HG03469 (cell line): ENCODE data around the gene TSR3.
A peak's percentile ranks its signal among the peaks of the same experiment; 100 is the strongest.

ENCODE experiments used
- ATAC-seq: cut with Tn5 transposase; IDR thresholded peaks from one replicate; pipeline ENCODE4 v1.9.1; 2021; ENCODE audit warnings: mild to moderate bottlenecking, moderate library complexity, moderate number of reproducible peaks; ENCODE audit not compliant: unreplicated experiment

The TSR3 gene

GRCh38 chr16:1355591-1355990 is 3.9 kb upstream of the TSR3 start:
- no peak for ATAC-seq

- no peak for ATAC-seq
Observed at GRCh38 chr16:1354815-1355540, 3.3 kb upstream of the TSR3 start.

GRCh38 chr16:1351215-1351581 is 480 bp downstream of the TSR3 start:
- ATAC-seq: no peak

GRCh38 chr16:1350691-1351090 is 987 bp downstream of the TSR3 start:
- ATAC-seq: no peak

GRCh38 chr16:1349951-1350350 is 1.7 kb downstream of the TSR3 start:
- no peak for ATAC-seq

- ATAC-seq: no peak
Observed at GRCh38 chr16:1349351-1349750, 2.3 kb downstream of the TSR3 start.

GRCh38 chr16:1348926-1349325 is 2.8 kb downstream of the TSR3 start:
- no peak for ATAC-seq

- ATAC-seq: no peak
Observed at GRCh38 chr16:1348441-1348840, 3.2 kb downstream of the TSR3 start.

GRCh38 chr16:1347962-1348361 is 3.7 kb downstream of the TSR3 start:
- no peak for ATAC-seq

- no peak for ATAC-seq
Observed at GRCh38 chr16:1347286-1347855, 4.3 kb downstream of the TSR3 start.

- no peak for ATAC-seq
Observed at GRCh38 chr16:1346422-1347285, 5.0 kb downstream of the TSR3 start.

GRCh38 chr16:1345651-1346421 is 5.8 kb downstream of the TSR3 start:
- ATAC-seq: no peak

GRCh38 chr16:1345087-1345486 is 6.6 kb downstream of the TSR3 start:
- no peak for ATAC-seq

- no peak for ATAC-seq
Observed at GRCh38 chr16:1344499-1344898, 7.2 kb downstream of the TSR3 start.

GRCh38 chr16:1343428-1344242 is 8.0 kb downstream of the TSR3 start:
- ATAC-seq: no peak

GRCh38 chr16:1342526-1343427 is 8.9 kb downstream of the TSR3 start:
- peak; percentile 66 for ATAC-seq

GRCh38 chr16:1341495-1342420 is 9.9 kb downstream of the TSR3 start:
- no peak for ATAC-seq
